Peyer's patch (tissue), 4 donors: ENCODE results near the gene ZNF407.

ENCODE experiments used
- CTCF ChIP-seq, 6 experiments: fragments of 450-650 bp in 4 of 6; fragments of 200-600 bp in 2 of 6; sonication (generic) in 1 of 6; IDR thresholded peaks; one replicate each; pipeline ENCODE4 v1.5.1; 2017 to 2019; ENCODE audit warnings: antibody characterized with exemption in 6 of 6, mild to moderate bottlenecking in 3 of 6, moderate library complexity in 1 of 6
- POLR2A ChIP-seq, 2 donors: fragments of 450-650 bp; IDR thresholded peaks; one replicate each; pipeline ENCODE4 v1.5.1; 2017; ENCODE audit warnings: antibody characterized with exemption in 2 of 2, mild to moderate bottlenecking in 2 of 2, moderate library complexity in 2 of 2

GRCh38 chr18:75052475-75052874 is 454.8 kb downstream of the ZNF407 start:
- TF ChIP-seq POLR2A (IDR thresholded peaks at IDR 0.05): no peak
- TF ChIP-seq CTCF (IDR thresholded peaks at IDR 0.05): no peak
